Jurkat, Clone E6-1 (cell line): ENCODE measurements around the gene ABCD3.
"Not testable (repeated sequence)": the region's sequence is repeated elsewhere in the genome, so short reads cannot be mapped to it uniquely, and the experiment has no call there.

Experiments
- DNase-seq: peaks from one replicate; pipeline ENCODE4 v3.0.0-alpha.2; 2011; ENCODE audit warnings: low read depth, low spot score
- H3K4me3 ChIP-seq: 2 replicates; pipeline ENCODE4 v1.5.1; 2011; ENCODE audit warnings: mild to moderate bottlenecking, low read length, control low read depth, moderate library complexity

Gene ABCD3

DNA sequence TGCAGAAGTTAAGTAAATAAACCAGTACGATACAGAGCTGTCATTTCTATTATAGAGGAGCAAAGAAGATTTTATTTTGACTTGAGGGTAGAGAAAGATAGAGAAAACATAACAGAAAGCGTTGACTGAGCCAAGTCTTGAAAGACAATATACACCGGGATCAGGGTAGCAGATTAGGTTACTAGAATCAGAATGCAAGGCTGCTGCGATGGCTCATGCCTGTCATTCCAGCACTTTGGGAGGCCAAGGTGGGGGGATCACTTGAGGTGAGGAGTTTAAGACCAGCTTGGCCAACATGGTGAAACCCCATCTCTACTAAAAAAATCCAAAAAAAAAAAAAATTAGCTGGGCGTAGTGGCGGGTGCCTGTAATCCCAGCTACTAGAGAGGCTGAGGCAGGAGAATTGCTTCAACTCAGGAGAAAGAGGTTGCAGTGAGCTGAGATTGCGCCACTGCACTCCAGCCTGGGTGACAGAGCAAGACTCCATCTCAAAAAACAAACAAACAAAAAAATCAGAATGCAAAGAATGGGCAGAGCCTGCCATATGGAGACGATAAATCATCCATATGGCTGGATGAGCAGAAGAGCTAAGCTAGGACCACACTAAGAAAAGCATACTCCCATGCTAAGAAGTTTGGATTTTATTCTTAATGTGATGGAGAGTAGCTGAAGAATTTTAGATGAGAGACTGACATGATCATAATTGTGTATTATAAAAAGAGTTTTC, 9.9 kb upstream of the ABCD3 start:
- no peak for DNase-seq
- H3K4me3 ChIP-seq: no peak overlapping the region

DNA sequence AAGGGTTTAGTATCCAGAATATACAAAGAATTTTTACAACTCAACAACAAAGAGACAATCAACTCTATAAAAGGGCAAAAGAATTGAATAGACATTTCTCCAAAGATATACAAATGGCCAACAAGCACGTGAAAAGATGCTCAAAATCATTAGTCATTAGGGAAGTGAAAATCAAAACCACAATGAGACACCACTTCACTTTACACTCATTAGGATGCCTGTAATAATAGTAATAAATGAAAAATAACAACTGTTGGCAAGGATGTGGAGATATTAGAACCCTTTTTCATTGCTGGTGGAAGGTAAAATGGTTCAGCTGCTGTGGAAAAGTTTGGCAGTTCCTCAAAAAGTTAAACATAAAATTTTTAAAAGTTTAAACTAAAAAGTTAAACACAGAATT, 7.0 kb upstream of the ABCD3 start:
- no peak overlapping the region for H3K4me3 ChIP-seq
- no peak for DNase-seq

DNA sequence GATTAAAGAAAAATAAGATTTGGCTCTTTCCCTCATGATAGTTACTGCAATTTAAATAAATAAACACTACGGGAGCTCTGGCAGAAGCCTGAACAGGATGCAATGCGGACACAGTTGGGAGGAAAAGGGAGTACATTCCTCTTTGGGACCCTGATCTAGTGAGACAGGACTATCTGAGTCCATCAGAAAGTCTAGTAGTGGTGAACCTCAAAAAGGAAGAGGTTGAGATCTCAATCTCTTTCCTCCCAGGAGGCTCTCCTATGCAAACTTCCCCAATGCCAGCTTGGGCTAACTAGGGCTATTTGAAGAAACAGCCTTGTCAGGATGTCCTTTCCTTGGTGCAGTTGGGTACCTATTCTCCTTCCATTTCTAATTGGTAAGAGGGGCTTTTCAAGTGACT, 4.9 kb upstream of the ABCD3 start:
- H3K4me3 ChIP-seq: no peak overlapping the region
- DNase-seq: no peak

DNA sequence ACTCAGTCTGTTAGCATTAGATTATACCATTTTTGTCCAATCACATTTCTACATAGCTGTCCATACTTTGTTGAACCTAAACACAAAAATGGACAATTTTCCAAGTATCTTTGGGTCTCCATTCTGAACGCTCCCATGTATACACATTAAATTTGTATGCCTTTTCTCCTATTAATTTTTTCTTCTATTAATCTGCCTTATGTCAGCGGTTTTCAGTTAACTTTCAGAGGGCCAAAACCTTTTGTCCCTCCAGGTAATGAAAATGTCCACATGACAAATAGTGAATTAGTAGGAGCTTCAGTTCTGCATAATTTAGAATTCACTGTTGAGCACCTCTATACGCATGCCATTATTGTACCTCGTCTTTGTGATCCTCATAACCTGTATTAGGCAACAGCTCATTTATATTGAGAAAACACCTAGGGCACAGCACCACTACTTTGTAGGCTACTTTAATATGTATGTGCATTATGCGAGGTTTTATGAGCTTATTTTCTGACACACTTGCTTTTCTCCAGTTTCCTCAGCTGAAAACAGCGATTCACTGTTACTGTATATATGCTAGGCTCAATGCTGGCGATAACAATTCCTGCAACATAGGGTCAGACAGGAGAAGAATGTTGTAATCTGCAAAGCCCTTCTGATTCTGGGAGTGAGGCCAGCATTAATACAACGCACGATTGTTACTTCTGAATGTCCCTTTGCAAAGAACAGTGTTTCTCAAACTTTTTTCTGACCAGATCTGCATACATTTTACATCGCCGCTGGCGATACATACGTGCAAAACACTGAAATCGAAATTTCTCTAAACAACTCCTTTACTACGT, 1.1 kb upstream of the ABCD3 start:
- H3K4me3 ChIP-seq: peak overlapping the region; percentile 71
- no peak for DNase-seq

DNA sequence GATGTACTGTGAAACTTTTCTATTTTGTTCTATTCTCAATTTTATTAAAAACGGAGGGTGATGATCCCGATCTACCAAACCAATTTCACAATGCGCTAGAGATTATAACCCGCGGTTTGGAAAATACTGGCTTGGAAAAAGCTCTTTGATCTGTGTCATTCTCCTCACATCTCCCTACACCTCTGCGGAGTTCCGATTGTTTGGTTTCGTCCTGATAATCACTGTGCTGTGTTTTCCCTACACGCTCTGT, 536 bp upstream of the ABCD3 start:
- DNase-seq: no peak
- H3K4me3 ChIP-seq: peak overlapping the region; percentile 71

DNA sequence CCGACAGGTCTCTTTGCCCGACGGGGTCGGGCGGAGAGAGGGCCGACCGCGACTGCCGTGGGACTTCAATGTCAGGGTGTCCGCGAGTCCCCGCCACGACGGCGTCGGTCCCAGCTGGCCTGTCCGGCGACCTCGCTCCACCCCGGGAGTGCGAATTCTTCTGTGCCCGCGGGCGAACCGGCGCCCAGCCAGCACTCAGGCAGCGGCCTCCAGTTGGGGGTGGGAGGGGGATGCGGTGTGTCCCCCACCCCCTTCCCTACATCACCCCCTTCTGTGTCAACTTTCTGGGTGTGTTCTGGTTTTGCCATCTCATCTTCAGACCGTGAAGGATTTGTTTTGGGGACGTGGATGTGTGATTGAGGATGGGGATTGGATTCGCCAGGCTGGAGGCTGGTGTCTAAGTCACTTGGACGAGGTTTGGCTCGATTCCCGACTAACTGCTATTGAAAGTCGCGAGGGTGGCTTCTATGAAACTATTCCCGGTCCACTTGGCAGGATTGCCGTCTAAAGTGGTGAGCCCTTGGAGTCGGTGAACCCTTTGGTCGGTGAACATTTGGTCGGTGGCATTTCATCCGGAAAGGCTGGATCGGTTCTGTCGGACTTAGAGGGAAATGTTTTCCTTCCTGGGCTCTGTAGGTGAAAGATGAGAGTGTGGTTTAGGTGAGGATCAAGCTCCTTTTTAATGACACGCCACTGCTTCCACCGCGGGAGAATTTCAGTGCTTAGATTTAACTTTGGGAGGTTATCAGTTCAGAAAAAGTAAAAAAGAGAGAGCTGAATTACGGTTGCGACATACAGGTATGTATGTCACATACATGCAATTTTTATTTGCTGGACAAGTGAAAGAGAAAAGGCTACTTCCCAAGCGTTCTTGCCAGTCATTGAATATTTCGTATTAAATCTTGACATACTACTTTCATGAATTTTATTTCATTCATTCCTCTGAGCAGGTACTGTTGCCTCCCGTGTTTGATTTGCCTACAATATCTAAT, 771 bp downstream of the ABCD3 start:
- peak overlapping the region; percentile 82 for H3K4me3 ChIP-seq
- no peak for DNase-seq

DNA sequence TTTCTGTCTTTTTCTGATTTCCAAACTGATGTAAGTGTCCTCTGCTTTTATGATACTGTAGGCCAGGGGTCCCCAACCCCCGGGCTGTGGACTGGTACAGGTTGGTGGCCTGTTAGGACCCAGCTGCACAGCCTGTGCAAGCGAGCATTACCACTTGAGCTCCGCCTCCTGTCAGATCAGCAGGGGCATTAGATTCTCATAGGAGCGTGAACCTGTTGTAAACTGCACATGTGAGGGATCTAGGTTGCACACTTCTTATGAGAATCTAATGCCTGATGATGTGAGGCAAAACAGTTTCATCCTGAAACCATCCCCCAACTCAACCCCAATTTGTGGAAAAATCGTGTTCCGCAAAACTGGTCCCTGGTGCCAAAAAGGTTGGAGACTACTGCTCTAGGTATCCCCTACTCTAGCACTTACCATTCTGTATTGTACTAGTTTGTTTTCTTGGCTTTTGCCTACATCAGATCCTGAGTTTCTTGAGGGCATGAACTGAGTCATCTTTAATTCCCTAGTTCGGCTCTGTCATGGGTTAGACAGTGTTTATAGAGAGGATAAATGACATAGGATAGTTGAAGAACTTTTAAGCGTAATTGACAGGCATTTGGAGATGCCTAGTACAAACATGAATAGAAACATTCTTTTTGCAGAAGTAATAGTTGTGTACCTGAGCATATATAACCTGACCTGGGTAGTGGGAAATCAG, 4.1 kb downstream of the ABCD3 start:
- H3K4me3 ChIP-seq: no peak overlapping the region
- no peak for DNase-seq

DNA sequence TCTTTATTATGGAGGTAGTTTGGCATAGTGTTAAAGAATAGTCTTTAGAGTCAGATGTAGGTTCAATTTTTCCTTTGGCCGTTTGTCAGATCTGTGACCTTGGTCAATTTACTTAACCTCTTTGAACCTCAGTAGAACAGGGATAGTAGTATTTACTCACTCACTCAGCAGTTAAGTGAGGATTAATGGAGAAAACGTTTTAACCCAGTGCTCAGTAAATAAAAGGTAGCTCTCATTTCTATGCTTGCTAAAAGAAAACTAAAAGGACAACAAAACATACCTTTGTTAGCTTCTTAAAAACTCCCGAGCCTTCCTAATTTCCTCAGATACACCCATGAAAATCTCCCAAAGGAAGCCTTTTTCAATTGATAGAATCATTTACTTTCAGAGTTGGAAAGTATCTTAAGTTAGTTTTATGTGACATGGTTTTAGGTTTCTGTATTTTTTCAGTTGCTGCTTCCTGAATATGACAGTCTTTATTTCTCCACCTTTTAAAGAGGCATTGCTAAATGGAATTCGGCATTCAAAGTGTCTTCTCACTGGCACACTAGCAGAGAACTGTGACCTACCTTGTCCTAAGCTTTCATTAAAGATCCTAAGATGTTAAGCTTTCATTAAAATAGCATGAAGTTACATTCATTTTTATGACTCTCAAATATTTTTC, 7.8 kb downstream of the ABCD3 start:
- DNase-seq: no peak

DNA sequence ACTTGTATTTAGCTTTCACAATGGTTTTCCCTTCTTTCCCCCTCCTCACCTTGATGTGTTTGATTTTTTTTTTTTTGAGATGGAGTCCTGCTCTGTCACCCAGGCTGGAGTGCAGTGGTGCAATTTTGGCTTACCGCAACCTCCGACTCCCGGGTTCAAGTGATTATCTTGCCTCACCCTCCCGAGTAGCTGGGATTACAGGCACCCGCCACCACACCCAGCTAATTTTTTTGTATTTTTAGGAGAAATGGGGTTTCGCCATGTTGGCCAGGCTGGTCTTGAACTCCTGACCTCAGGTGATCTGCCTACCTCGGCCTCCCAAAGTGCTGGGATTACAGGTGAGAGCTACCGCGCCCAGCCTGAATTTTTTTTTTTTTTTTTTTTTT, 8.3 kb downstream of the ABCD3 start:
- not testable (repeated sequence) for DNase-seq, H3K4me3 ChIP-seq

More for the DNA sequence above, 7.8 kb downstream of the ABCD3 start:
- no peak overlapping the region for H3K4me3 ChIP-seq

DNA sequence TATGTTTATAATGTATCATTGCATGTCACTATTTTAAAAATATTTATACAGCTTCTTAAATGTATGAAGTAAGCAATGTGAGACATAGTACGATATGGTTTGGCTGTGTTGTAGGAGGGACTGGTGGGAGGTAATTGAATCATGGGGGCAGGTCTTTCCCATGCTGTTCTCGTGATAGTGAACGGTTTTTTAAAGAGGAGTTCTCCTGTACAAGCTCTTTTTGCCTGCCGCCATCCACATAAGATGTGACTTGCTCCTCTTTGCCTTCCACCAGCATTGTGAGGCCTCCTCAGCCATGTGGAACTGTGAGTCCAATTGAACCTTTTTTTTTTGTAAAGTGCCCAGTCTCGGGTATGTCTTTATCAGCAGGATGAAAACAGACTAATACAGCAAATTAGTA, 10.3 kb downstream of the ABCD3 start:
- DNase-seq: no peak
- H3K4me3 ChIP-seq: no peak overlapping the region

DNA sequence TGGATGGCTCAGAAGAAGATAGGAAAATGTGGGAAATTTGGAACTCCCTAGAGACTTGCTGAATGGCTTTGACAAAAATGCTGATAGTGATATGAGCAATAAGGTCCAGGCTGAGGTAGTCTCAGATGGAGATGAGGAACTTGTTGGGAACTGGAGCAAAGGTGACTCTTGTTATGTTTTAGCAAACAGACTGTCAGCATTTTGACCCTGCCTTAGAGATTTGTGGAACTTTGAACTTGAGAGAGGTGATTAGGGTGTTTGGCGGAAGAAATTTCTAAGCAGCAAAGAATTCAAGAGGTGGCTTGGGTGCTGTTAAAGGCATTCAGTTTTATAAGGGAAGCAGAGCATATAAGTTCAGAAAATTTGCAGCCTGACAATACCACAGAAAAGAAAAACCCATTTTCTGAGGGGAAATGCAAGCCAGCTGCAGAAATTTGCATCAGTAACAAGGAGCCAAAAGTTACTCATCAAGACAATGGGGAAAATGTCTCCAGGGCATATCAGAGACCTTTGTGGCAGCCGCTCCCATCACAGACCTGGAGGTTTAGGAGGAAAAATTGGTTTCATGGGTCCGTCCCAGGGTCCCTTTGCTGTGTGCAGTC, 10.8 kb downstream of the ABCD3 start:
- not testable (repeated sequence) for H3K4me3 ChIP-seq, DNase-seq

DNA sequence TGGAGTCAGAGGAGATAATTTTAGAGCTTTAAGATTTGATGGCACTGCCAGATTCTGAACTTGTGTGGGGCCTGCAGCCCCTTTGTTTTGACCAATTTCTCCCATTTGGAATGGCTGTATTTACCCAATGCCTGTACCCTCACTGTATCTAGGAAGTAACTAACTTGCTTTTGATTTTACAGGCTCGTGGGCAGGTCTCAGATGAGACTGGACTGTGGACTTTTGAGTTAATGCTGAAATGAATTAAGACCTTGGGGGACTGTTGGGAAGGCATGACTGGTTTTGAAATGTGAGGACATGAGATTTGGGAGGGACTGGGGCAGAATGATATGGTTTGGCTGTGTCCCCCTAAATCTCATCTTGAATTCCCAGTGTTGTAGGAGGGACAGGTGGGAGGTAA, 11.9 kb downstream of the ABCD3 start:
- not testable (repeated sequence) for H3K4me3 ChIP-seq, DNase-seq

DNA sequence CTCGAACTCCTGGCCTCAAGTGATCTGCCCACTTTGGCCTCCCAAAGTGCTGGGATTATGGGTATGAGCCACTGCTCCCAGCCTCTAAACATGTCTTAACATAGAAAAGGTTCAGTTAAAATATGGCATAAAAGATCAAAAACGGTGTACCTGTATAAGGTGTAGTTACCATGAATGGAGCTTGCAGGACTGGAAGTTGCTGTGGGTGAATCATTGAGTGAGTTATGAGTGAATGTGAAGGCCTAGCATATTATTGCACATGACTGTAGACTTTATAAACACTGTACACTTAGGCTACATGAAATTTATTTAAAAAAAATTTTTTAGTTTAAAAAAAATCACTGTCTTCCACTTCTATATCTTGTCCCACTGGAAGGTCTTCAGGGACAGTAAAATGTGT, 15.7 kb downstream of the ABCD3 start:
- no peak for DNase-seq
- H3K4me3 ChIP-seq: no peak overlapping the region

DNA sequence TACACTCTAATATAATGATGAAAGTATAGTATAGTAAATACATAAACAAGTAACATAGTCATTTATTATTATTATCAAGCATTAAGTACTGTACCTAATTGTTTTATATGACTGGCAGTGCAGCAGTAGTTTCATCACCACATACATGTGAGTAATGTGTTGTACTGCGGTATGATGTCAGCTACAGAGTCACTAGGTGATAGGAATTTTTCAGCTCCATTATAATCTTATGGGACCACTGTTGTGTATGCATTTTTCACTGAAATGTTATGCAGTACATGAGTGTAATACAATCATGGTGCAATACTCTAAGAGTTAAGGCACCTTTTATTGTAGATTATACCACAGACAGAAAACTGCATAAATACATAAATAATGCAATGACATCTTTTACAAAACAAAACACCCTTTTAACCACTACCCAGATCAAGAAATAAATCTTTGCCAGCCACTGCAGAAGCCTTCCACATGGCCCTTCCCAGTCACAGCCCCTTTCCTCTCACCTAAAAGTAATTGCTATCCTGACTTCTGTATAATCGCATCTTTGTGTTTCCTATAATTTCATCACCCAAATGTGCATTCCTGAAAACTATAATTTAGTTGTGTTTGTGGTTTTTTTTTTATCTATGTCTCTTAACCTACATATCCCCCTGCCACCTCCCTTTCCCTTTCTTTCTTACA, 16.3 kb downstream of the ABCD3 start:
- no peak for DNase-seq
- H3K4me3 ChIP-seq: no peak overlapping the region

DNA sequence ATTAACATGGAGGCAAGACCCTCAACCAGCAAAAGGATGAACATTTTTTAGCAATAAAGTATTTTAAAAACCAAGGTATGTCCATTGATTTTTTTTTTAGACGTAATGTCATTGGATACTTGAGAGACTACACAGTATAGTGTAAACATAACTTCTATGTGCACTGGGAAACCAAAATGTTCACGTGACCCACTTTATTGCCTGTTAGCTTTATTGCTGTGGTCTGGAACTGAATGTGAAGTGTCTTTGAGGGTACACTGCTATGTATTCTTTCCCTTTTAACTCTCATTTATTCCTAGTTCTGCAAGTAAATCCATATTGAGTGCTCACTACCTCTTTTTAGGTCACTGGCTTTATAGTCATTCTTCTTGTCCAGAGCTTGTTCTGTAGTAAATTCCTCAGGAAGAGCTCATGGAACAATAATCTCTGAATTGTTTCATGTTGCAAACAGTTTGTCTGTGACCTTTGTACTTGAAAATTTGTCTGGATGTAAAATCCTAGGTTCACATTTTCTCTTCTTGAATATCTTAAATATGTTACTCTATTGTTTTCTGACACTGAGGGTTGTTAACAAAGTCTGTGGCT, 20.6 kb downstream of the ABCD3 start:
- peak; percentile 35 for DNase-seq
- H3K4me3 ChIP-seq: no peak overlapping the region

DNA sequence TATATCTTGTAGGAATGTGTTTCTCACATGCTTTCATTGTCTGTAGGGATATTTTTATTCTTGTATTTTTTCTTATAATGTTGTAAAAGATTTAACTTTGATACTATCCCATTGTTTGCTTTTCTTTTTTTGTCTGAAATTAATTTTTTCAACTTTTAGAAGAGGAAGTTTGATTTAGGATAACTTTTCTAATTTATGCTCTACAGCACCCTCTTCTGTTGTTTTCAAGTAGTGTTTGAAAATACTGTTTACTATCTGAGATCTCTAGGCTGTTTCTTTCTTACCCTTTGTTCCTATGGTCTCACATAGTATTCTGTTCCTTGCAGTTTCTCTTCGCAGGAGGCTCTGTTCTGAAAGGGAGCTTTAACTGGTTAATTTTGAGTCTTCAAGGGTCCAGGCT, 21.9 kb downstream of the ABCD3 start:
- DNase-seq: no peak
- no peak overlapping the region for H3K4me3 ChIP-seq

DNA sequence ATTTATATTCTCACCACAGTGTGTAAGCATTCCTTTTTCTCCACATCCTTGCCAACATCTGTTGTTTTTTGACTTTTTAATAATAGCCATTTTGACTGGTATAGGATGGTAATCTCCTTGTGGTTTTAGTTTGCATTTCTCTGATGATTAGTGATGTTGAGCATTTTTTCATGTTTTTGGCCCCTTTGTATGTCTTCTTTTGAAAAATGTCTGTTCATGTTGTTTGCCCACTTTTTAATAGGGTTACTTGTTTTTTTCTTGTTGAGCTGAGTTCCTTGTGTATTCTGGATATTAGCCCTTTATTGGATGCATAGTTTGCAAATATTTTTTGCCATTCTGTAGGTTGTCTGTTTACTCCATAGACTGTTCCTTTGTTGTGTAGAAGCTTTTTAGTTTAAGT, 24.9 kb downstream of the ABCD3 start:
- not testable (repeated sequence) for H3K4me3 ChIP-seq, DNase-seq
